ENCODE results near the gene EVL.
"Not testable (repeated sequence)": the region's sequence is repeated elsewhere in the genome, so short reads cannot be mapped to it uniquely, and the experiment has no call there.

The EVL gene

DNA sequence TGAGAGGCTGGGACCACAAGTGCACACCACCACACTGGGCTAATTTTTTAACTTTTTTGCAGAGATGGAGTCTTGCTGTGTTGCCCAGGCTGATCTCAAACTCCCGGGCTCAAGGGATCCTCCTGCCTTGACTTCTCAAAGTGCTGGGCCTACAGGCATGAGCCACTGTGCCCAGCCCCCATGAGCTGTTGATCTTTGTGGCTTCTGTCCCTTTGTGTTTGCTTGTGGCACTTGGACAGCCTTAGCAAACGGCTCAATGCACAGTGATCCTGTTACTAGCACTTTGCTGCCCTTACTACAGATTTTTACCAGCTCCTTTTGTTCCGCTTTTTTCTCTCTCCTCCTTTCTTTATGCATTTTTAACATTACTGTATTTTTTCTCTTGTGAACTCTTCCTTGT is 25.3 kb upstream of the EVL start:
- no peak for DNase-seq

DNA sequence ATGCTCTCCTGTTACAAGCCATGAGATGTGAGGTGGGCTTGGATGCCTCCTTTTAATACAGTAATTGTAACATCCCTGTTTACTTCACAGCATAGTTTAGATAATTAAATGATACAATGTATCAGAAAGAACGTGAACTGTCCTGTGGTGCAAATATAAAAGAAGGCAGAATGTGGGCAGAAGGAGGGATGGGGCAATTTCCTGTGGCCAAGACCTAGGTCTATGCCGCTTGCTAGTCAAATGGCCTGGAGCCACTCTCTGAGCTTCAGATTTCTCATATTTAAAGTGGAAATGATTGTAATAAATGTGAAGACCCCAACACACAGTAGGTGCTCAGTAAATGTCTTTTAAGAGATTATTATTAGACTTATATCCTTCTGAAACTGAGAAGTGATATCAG is 24.0 kb upstream of the EVL start:
- no peak for DNase-seq

DNA sequence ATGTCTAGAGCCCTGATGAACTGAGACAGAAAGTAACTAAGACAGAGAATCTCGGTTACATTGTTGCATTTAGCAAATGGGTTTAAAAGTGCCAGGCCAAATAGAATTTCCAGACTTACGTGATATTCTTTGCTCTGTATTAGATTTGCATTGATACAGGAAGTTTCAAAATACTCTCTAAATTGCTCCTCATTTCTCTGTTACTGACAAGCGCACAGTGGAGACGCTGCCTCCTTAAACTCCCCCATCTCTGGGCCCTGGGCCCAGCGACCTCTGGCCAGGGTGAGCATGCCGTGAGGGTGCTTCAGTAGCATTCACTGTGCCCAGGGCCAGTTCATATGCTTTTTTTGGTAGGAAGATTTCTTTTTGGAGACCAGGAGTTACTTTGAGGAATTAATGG is 22.9 kb upstream of the EVL start:
- DNase-seq, result no peak

- DNase-seq, result no peak
Observed at GRCh38 chr14:100045642-100046344, 19.4 kb upstream of the EVL start.

DNA sequence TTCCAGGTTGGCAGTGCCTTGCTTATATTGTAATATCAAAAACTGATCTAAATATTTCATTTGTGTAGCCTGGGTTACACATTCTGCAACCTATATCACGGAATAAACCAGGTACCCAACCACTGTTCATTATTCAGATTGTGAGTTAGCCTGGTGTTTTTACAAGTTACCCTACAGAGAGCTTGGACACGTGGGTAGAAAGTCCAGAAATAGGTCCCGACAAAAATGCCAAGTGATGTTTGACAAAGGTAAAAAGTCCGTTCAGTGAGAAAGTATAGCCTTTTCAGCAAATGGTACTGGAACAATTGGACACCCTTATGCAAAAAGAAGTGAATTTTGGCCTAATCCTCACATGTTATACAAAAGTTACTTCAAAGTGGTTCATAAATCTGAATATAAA is 17.6 kb upstream of the EVL start:
- no peak for DNase-seq

GRCh38 chr14:100048786-100049185 is 16.4 kb upstream of the EVL start:
- no peak for DNase-seq

- DNase-seq, result peak; percentile 57
Observed at GRCh38 chr14:100049220-100049619, 16.0 kb upstream of the EVL start.

DNA sequence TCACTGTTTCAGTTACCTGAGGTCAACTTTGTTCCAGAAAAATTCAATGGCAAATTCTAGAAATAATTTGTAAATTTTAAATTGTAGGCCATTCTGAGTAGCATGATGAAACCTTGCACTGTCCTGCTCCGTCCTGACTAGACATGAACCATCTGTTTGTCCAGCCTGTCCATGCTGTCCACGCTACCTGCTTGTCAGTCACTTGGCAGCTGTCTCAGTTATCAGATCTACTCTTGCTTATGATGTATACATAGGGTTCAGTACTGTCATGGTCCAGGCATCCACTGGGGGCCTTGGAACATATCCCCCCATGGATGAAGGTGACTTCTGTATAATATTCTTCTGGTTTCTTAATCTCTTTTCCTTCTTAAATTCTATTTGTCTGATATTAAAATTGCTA is 14.1 kb upstream of the EVL start:
- no peak for DNase-seq

DNA sequence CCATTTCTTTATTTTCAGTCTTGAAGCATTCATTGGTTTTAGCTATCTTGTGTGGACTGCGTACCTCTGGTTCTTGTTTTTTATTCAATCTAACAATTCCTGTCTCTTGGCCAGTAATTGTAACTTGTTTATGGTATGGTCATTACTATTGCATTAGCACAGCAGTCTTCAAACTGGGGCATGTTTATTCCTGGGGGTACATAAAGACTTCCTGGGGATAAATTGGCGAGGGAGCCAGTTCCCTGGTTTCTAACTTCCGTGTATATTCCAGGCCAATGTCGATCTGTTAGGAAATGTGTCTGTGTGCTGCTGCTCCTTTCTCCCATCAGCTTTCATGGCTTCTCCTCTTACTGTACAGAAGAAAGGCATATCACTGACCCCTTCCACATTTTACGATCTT is 13.7 kb upstream of the EVL start:
- DNase-seq, result no peak

GRCh38 chr14:100052819-100053218 is 12.4 kb upstream of the EVL start:
- DNase-seq, result no peak

DNA sequence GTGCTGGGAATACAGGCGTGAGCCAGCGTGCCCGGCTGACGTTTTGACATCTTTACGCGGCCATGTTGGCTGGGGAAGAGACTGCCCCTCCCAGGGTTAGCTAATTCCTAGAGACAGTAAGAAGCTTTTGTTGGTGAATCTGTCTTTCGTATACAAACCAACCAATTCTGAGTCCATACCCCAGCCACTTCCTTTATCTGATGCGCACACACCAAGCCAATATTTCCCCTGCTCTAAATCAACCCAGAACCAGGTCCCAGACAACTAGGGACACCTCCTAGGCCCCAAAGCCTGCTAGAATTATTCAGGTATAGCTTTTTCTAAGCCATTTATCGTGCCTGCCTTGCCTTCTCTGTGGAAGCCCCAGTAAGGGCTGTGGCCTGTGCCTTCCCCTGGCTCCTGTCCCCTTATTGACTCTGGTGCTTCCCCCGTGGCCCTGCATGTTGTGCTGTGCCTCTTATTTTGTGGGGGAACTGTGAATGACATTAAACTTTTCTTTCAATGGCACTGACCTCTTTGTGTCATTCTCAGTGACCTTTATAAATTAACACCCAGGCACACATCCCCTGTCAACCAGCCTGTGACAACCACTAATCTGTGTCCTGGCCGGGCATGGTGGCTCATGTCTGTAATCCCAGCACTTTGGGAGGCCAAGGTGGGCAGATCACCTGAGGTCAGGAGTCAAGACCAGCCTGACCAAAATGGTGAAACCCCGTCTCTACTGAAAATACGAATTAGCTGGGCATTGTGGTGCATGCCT is 10.7 kb upstream of the EVL start:
- DNase-seq, result no peak

- DNase-seq, result no peak
Observed at GRCh38 chr14:100056431-100056830, 8.8 kb upstream of the EVL start.

DNA sequence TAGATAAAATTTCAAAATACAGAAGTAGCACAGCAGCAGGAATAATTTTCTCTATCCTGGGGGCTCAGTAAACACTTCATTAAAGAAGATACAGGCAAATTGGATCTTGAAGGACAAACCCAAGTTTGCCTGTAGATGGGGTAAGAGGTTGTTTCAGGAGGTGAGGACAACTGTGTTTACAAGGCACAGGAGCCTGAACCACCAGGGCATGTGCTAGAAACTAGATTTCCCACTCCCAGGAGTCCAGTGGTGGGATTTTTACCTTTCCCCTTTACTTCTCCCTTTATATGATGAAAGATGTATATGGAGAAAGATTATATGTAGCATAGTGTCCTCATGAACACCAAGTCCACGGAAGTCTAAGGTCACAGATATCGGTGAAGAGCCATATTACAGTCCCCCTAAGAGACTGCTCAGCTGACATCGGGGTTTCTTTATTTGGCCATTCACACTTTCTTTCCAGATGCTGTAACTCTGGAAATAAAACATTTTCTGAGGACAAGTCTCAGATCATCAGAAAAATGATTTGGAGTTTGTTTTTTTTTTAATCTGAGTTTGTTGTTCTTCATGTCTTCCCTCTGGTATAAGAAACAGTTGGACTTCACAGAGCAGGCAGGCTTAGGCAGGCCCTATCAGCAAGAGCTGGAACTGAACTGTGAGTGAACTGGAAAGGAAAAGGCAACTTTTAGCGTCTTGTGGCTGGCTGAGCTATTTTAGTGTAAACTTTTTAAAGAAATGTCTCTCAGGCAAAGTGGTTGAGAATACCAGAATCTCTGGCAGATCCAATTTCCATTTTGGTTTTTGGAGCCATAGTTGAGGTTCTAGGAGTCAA is 8.0 kb upstream of the EVL start:
- DNase-seq, result no peak

- DNase-seq, result no peak
Observed at GRCh38 chr14:100058777-100059437, 6.3 kb upstream of the EVL start.

GRCh38 chr14:100059438-100059781 is 5.8 kb upstream of the EVL start:
- DNase-seq, result no peak

- DNase-seq, result no peak
Observed at GRCh38 chr14:100060760-100061159, 4.5 kb upstream of the EVL start.

DNA sequence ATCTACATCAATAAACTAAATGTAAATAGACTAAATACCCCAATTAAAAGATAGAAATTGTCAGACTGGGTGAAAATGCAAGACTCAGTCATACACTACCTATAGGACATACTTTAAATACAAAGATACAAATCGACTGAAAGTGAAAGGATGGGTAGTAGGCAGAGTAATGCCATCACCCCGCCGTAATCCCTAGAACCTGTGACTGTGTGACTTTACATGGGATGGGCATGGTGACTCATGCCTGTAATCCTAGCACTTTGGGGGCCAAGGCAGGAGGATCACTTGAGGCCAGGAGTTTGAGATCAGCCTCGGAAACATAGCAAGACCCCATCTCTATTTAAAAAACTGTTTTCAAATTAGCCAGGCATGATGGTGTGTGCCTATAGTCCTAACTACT is 2.6 kb upstream of the EVL start:
- no peak for DNase-seq

DNA sequence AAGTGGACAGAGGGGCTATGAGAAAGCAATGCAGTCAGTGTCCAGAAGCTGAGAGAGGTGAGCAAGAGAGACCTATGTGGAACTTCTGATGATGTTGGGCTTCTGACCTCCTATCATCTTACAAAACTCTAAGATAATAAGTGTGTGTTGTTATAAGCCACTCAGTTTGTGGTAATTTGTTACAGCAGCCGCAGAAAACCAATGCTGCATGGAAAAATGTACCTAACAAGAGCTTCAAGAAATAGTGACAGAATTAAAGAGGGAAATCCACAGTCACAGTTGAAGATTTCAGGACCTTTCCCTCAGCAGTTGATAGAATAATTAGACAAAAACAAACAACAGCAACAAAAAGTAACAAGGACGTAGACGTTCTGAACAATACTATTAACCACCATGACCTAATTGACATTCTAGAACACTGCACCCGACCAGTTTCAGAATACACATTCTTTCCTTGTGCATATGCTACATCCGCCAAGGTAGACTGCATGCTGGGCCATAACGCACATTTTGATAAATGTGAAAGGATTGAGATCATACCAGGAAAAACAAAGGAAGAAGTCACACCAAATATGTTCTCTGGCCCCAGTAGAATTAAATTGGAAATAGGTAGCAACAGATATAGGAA is 1.8 kb upstream of the EVL start:
- DNase-seq, result no peak

DNA sequence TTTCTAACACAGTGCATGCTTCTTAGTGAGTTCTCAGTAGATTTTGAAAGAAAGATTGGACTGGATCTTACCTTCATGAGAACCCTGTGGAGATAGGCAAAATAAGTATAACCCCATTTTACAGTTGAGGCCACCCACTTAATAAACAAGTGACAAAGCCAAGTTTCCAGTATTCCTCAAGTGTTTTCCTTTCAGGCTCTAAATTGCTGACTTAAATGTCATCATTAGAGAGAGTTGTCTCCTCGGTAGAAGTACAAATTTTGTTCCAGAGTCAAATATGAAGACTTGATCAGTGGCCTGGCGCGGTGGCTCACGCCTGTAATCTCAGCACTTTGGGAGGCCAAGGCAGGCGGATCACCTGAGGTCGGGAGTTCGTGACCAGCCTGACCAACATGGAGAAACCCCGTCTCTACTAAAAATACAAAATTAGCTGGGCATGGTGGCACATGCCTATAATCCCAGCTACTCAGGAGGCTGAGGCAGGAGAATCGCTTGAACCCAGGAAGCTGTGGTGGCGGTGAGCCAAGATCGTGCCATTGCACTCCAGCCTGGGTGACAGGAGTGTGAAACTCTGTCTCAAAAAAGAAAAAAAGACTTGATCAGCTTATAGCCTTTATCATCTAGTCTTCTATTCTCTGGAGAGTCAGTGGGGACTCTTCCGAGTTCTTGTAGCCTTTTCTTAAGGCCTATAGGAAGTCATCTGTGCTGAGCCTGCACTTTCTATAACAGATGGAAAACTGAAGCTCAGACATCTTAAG is 708 bp upstream of the EVL start:
- not testable (repeated sequence) for DNase-seq

DNA sequence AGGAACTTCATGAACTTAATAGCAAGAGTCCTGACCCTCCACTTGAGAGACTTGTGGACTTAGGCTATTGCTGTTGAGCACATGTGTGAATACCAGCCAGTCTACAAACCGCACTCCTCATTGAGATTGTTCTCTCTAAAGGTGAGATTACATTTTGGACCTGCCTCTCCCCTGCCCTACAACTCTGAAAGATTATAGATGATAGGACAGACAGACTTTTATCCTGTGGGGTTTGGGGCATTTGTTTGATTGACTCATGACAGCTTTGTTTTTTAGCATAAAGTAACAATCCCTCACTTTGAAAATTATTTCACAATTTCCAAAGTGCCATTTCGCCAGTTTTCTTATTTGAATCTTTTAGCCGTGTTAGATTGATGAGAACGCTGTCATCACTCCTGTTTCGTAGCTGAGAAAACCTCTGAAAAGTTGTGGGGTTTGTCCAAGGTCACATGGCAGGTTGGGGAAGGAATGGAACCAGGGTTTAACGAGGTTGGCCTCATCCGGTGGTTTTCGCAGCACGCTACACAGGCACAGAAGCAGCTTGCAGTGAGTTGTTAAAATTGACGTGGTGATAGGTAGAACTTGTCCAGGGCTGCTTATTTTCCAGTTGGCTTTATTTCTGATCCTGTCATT is 836 bp downstream of the EVL start:
- no peak for DNase-seq

GRCh38 chr14:100066962-100067361 is 1.7 kb downstream of the EVL start:
- DNase-seq, result no peak

Data from fibroblast of skin of abdomen (primary cell).